Kidney (tissue), 14 donors: ENCODE results near the gene PIK3R3. TPM values are rescaled to one million over a fixed set of nuclear protein-coding genes. Genes with fewer than 3 reads are reported as not detected.

Experiments used
- DNase-seq, 5 donors: peaks; one replicate each; pipeline ENCODE4 v3.0.0-alpha.2; 2013 to 2020
- FAIRE-seq: peaks from 2 replicates; lab custom pipeline; 2012; peaks lifted over from hg19 to GRCh38; lab: Jason Lieb, UNC
- H3K27ac ChIP-seq, 2 donors: one replicate each; pipeline ENCODE4 v1.7.0; 2013; ENCODE audit warnings: low read depth in 2 of 2, low read length in 2 of 2, inconsistent platforms in 1 of 2
- H3K27me3 ChIP-seq: one replicate; pipeline ENCODE4 v1.7.1; 2013; ENCODE audit warnings: low read length, inconsistent platforms; ENCODE audit not compliant: control insufficient read depth, insufficient read depth
- H3K36me3 ChIP-seq, 3 donors: one replicate each; pipeline versions ENCODE4 v1.7.0 to v1.7.1; 2013; ENCODE audit warnings: low read length in 3 of 3, control low read depth in 1 of 3, inconsistent platforms in 1 of 3; ENCODE audit not compliant: insufficient read depth in 3 of 3, control insufficient read depth in 2 of 3
- H3K4me1 ChIP-seq, 3 donors: one replicate each; pipeline versions ENCODE4 v1.7.0 to v1.7.1; 2013; ENCODE audit warnings: low read length in 3 of 3, inconsistent platforms in 1 of 3, low read depth in 1 of 3; ENCODE audit not compliant: control insufficient read depth in 2 of 3, insufficient read depth in 2 of 3
- H3K4me3 ChIP-seq, 3 donors: one replicate each; pipeline versions ENCODE4 v1.7.0 to v1.8.1; 2013; ENCODE audit warnings: low read length in 3 of 3, control low read depth in 1 of 3, inconsistent platforms in 1 of 3
- H3K9ac ChIP-seq, 3 donors: one replicate each; pipeline versions ENCODE4 v1.7.0 to v1.7.1; 2013; ENCODE audit warnings: low read length in 3 of 3, control low read depth in 1 of 3, inconsistent platforms in 1 of 3
- H3K9me3 ChIP-seq, 3 donors: one replicate each; pipeline versions ENCODE4 v1.7.0 to v1.7.1; 2013; ENCODE audit warnings: low read length in 3 of 3, control low read depth in 1 of 3, inconsistent platforms in 1 of 3; ENCODE audit not compliant: control insufficient read depth in 2 of 3, insufficient read depth in 1 of 3
- CTCF ChIP-seq: IDR thresholded peaks from 3 replicates; pipeline ENCODE4 v1.5.1; 2012; ENCODE audit warnings: mild to moderate bottlenecking, moderate library complexity, borderline replicate concordance; ENCODE audit not compliant: insufficient read depth; ENCODE audit errors: extremely low read depth
- intact Hi-C: fragments of 100-400 bp; cut with DNase I; formaldehyde crosslinking; loops from one replicate; pipeline ENCODE4 v1.11.1; 2022
- polyA plus RNA-seq: library from polyadenylated mRNA; stranded (reverse); fragments of 350-450 nt; fragmentation: Illumina TruSeq; extraction: RNeasy Lipid Tissue Mini Kit (QIAGEN cat#74804); gene quantifications from one replicate; pipeline ENCODE4 v1.2.3, GENCODE V29; 2014; ENCODE audit warnings: low read depth, low replicate concordance; ENCODE audit not compliant: insufficient read depth
- total RNA-seq: library from RNA; stranded (reverse); fragmentation: NEBNext Ultra II Directional; extraction: Animal tissue kit (Norgen Biotek cat#: 25700); gene quantifications from one replicate; pipeline ENCODE4 v1.2.1, GENCODE V29; 2021
- donor health status: control.
- donor health status: control.
- donor health status: control.
- donor health status: control.
- donor health status: control.
- donor health status: DM: yes; HTN: yes; CAD: no.
- donor health status: Normal renal cell carcinoma (clear cell type).

Gene PIK3R3
- total and polyA plus RNA-seq, 2 donors from 2014 or later = 9.7 to 44.2 TPM

GRCh38 chr1:46150085-46150484 lies 17.7 kb upstream of the PIK3R3 start:
- no peak for FAIRE-seq
- H3K4me1 ChIP-seq = no peaks in the 10 kb centered on the region
- intact Hi-C loops = no loop called here

GRCh38 chr1:46148318-46148717 lies 15.9 kb upstream of the PIK3R3 start:
- H3K36me3 ChIP-seq = no peaks in the 10 kb centered on the region
- intact Hi-C loops = no loop called here

More at GRCh38 chr1:46150085-46150484, 17.7 kb upstream of the PIK3R3 start:
- H3K9me3 ChIP-seq = no peaks in the 10 kb centered on the region
- H3K27ac ChIP-seq = no peak overlapping the region
- no peak for DNase-seq
- TF ChIP-seq CTCF = no peak
- H3K36me3 ChIP-seq = no peaks in the 10 kb centered on the region
- H3K4me3 ChIP-seq = no peak overlapping the region
- no peaks in the 10 kb centered on the region for H3K27me3 ChIP-seq
- no peak overlapping the region for H3K9ac ChIP-seq

GRCh38 chr1:46137916-46138315 lies 5.5 kb upstream of the PIK3R3 start:
- DNase-seq = peak in 2 of 5 donors; percentile 21 to 73
- H3K27ac ChIP-seq = peak overlapping the region in 1 of 2 donors; percentile 82

More at GRCh38 chr1:46148318-46148717, 15.9 kb upstream of the PIK3R3 start:
- no peaks in the 10 kb centered on the region for H3K4me1 ChIP-seq
- H3K27ac ChIP-seq = no peak overlapping the region
- H3K27me3 ChIP-seq = no peaks in the 10 kb centered on the region
- H3K4me3 ChIP-seq = no peak overlapping the region
- FAIRE-seq (no peak), DNase-seq (no peak)
- no peak overlapping the region for H3K9ac ChIP-seq
- no peaks in the 10 kb centered on the region for H3K9me3 ChIP-seq
- TF ChIP-seq CTCF = no peak

More at GRCh38 chr1:46137916-46138315, 5.5 kb upstream of the PIK3R3 start:
- H3K9me3 ChIP-seq = no peaks in the 10 kb centered on the region
- no peak overlapping the region for H3K4me3 ChIP-seq
- no peak overlapping the region for H3K9ac ChIP-seq
- FAIRE-seq = no peak
- TF ChIP-seq CTCF = no peak
- H3K27me3 ChIP-seq = no peaks in the 10 kb centered on the region
- H3K4me1 ChIP-seq = peaks cover 4 to 8% (median 7%) of the 10 kb centered on the region in 3 donors
- H3K36me3 ChIP-seq = no peaks in the 10 kb centered on the region
- intact Hi-C loops = no loop called here
